ENCODE measurements around the gene TRABD2B. TPM values are rescaled to one million over a fixed set of nuclear protein-coding genes. Genes with fewer than 3 reads are reported as not detected.

Gene TRABD2B
- total and polyA plus RNA-seq, 2 of the 4 experiments (the other 2 are of a cell fraction), result not detected

GRCh38 chr1:47947531-47947930, 49.7 kb downstream of the TRABD2B start:
- Histone ChIP-seq H2AFZ (replicated peaks; ENCODE audit: low read length, poor library complexity) (no peak overlapping the region), H3K23ac (ENCODE audit: low read depth, low read length) (no peak overlapping the region), H3K9me1 (ENCODE audit: insufficient read depth, low read length) (no peaks in the 10 kb centered on the region), H3K4me2 (ENCODE audit: low read depth, low read length) (no peak overlapping the region), H4K91ac (ENCODE audit: insufficient read depth, low read depth, low read length) (no peak overlapping the region), H2AK5ac (ENCODE audit: low read depth, low read length) (no peak overlapping the region), H2BK120ac (ENCODE audit: low read depth, low read length) (no peak overlapping the region), H3K36me3 (ENCODE audit: control insufficient read depth, insufficient read depth, low read length) (no peaks in the 10 kb centered on the region), H2BK5ac (ENCODE audit: low read depth, low read length, poor library complexity, severe bottlenecking) (no peak overlapping the region), H4K5ac (ENCODE audit: low read depth, low read length) (no peak overlapping the region), H2AK9ac (replicated peaks; ENCODE audit: low read depth, low read length, poor library complexity) (no peak overlapping the region), H3K4me3 (ENCODE audit: insufficient read depth, low read depth, low read length) (no peak overlapping the region), H3K9ac (ENCODE audit: low read depth, low read length) (no peak overlapping the region), H3K18ac (ENCODE audit: low read depth, low read length) (no peak overlapping the region), H2BK15ac (ENCODE audit: low read depth, low read length) (no peak overlapping the region), H4K20me1 (ENCODE audit: insufficient read depth, low read length) (no peaks in the 10 kb centered on the region), H3K9me3 (ENCODE audit: control insufficient read depth, insufficient read depth, low read length) (no peaks in the 10 kb centered on the region), H2BK20ac (ENCODE audit: low read depth, low read length) (no peak overlapping the region), H3K56ac (ENCODE audit: extremely low read depth, insufficient read depth, low read length) (no peak overlapping the region), H3K4me1 (ENCODE audit: control insufficient read depth, insufficient read depth, low read length) (no peaks in the 10 kb centered on the region), H3K4ac (ENCODE audit: low read depth, low read length) (no peak overlapping the region), H3K27ac (ENCODE audit: insufficient read depth, low read length) (no peak overlapping the region), H3K79me1 (ENCODE audit: low read depth in 1 of 2, low read length in 2 of 2) (no peaks in the 10 kb centered on the region), H3K14ac (replicated peaks; ENCODE audit: low read depth, low read length) (no peak overlapping the region), H4K8ac (ENCODE audit: low read depth in 2 of 2, low read length in 2 of 2) (no peak overlapping the region), H3K27me3 (ENCODE audit: control insufficient read depth, insufficient read depth, low read length) (no peaks in the 10 kb centered on the region)
- dilution Hi-C loops (cut with HindIII; ENCODE audit: low sequenced_read_pairs, unreplicated experiment), result no loop called here
- ChIA-PET CTCF (no interaction called here), POLR2A (ENCODE audit: unreplicated experiment) (no interaction called here)
- no peak for TF ChIP-seq RFX5 (IDR thresholded peaks at IDR 0.05; ENCODE audit: low read depth, low read length)
- no peak for TF ChIP-seq MXI1 (IDR thresholded peaks at IDR 0.05; ENCODE audit: borderline replicate concordance, low read depth, low read length)
- TF ChIP-seq USF2 (IDR thresholded peaks at IDR 0.05; ENCODE audit: low read depth, low read length), result no peak
- no peak for TF ChIP-seq RCOR1 (IDR thresholded peaks at IDR 0.05; ENCODE audit: insufficient replicate concordance, low read length)
- no peak for TF ChIP-seq FOS (IDR thresholded peaks at IDR 0.05; ENCODE audit: low read depth, low read length)
- no peak for TF ChIP-seq MAFK (IDR thresholded peaks at IDR 0.05; ENCODE audit: low read depth, low read length)
- TF ChIP-seq BHLHE40 (IDR thresholded peaks at IDR 0.05; ENCODE audit: low read depth, low read length), result no peak
- DNase-seq (no peak), ATAC-seq (ENCODE audit: low read depth) (no peak)
- intact Hi-C loops (cut with micrococcal nuclease), result no loop called here
- in situ Hi-C loops (cut with MboI; ENCODE audit: low sequenced_read_pairs), result no loop called here
- 83% methylated on average over 2 of the region's 6 CpGs; no CpG with 5 or more reads in 1 of the 2 experiments for WGBS, 2 experiments (ENCODE audit: extremely low coverage in 2 of 2, insufficient read length in 1 of 2)
- BruUV-seq (replicated peaks), result no TSS peak
